AG08396 (cell line): ENCODE results near the gene JCHAIN.

Experiments
- DNase-seq: peaks from one replicate; pipeline ENCODE4 v3.0.0; 2012; ENCODE audit warnings: low spot score, mixed read lengths

The JCHAIN gene

GRCh38 chr4:70637239-70637913, 28.9 kb downstream of the JCHAIN start:
- peak; percentile 21 for DNase-seq

GRCh38 chr4:70634482-70634881, 31.8 kb downstream of the JCHAIN start:
- DNase-seq = no peak

GRCh38 chr4:70632028-70632427, 34.3 kb downstream of the JCHAIN start:
- DNase-seq = no peak

GRCh38 chr4:70630162-70630561, 36.1 kb downstream of the JCHAIN start:
- no peak for DNase-seq

GRCh38 chr4:70629469-70630090, 36.7 kb downstream of the JCHAIN start:
- no peak for DNase-seq

GRCh38 chr4:70628444-70628843, 37.9 kb downstream of the JCHAIN start, which contains the start of gene ENAM:
Gene ENAM (plus strand): TSS chr4:70628744. CDS start chr4:70629501, 757 bp downstream.
- no peak for DNase-seq

- DNase-seq = no peak
Observed at GRCh38 chr4:70627620-70628019, 38.7 kb downstream of the JCHAIN start.

- no peak for DNase-seq
Observed at GRCh38 chr4:70624226-70624793, 42.0 kb downstream of the JCHAIN start.

- DNase-seq = no peak
Observed at GRCh38 chr4:70623323-70623722, 43.0 kb downstream of the JCHAIN start.

GRCh38 chr4:70619778-70620177, 46.5 kb downstream of the JCHAIN start:
- no peak for DNase-seq

- DNase-seq = no peak
Observed at GRCh38 chr4:70619288-70619687, 47.0 kb downstream of the JCHAIN start.

- no peak for DNase-seq
Observed at GRCh38 chr4:70614184-70614555, 52.1 kb downstream of the JCHAIN start.

- peak; percentile 7 for DNase-seq
Observed at GRCh38 chr4:70613306-70614183, 52.8 kb downstream of the JCHAIN start.

- DNase-seq = no peak
Observed at GRCh38 chr4:70608324-70608723, 58.0 kb downstream of the JCHAIN start.

GRCh38 chr4:70607334-70607853, 58.9 kb downstream of the JCHAIN start:
- no peak for DNase-seq

GRCh38 chr4:70606459-70606858, 59.8 kb downstream of the JCHAIN start:
- DNase-seq = no peak
